GM10847 (cell line): ENCODE measurements around the gene SMIM11.
"Not testable (repeated sequence)": the region's sequence is repeated elsewhere in the genome, so short reads cannot be mapped to it uniquely, and the experiment has no call there.

Experiments
- POLR2A ChIP-seq: IDR thresholded peaks from 2 replicates; pipeline ENCODE4 v1.6.1; 2011; ENCODE audit not compliant: insufficient read length; ENCODE audit errors: extremely low read depth

The SMIM11 gene, protein sequence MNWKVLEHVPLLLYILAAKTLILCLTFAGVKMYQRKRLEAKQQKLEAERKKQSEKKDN

DNA sequence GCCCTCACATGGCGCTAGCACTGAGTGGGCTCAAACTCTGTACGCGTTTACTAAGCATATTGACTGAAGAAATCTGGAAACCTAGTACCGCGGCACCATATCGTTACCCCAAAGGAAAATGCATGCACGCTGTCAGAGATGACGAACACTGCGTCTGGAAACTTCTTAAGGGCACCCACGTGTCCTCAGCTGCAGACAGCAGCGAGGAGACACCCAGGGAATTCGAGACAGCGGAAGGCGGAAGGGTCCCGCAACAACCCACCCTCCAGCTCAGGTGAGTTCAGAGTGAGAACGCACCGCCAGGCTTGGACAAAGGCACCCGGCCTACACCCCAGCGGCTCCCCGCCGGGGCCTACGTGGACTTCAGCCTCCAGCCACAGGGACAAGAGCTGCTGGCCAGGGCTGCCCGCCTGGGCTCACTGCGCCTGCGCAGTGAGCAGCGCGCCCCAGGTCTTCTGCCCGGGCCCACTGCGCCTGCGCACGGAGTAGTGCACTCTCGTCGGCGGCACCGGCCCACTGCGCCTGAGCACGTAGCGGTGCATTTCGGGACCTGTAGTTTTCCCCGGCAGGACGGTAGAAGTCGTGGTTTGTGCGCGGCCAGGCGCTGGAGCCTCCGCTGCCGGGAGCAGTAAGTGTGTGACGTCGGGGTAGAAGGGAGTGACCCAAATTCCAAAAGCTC, at the start of gene SMIM11:
SMIM11 (plus strand) TSS at position 568 of the 679 bp plus-strand sequence. CDS start 3,998 bp downstream, outside the sequence.
- TF ChIP-seq POLR2A, result not testable (repeated sequence)

DNA sequence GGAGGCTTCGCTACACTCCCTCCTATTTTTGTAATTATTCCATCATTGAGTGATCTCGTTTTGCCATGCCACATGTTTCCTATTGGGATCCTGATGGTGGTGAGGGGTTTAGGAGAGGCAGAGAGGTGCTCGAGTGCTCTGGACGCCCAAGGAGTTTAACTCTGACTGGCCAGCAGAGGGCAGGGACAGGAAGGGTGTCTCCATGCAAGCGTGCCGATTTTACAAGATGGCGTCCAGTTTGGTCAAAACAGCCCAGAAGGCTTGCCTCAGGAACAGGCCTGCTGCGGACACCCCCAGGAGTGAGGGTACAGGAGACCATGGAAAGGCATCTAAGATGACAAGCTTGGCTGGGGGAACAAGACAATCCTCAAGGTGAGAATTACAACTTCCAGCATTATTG, 45.3 kb upstream of the SMIM11 start:
- no peak for TF ChIP-seq POLR2A

DNA sequence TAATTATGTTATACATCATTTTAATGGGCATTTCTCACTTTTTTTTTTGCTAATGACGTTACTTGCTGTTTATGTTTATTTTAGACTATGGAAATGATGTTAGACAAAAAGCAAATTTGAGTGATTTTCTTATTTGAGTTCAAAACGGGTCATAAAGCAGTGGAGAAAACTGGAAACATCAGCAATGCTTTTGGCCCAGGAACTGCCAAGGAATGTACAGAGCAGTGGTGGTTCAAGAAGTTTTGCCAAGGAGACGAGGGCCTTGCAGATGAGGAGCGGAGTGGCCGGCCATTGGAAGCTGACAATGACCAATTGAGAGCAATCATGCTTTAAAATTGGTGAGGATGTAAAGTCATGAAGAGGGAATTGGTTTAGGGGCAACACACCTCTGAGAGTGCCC, 43.6 kb upstream of the SMIM11 start:
- no peak for TF ChIP-seq POLR2A

DNA sequence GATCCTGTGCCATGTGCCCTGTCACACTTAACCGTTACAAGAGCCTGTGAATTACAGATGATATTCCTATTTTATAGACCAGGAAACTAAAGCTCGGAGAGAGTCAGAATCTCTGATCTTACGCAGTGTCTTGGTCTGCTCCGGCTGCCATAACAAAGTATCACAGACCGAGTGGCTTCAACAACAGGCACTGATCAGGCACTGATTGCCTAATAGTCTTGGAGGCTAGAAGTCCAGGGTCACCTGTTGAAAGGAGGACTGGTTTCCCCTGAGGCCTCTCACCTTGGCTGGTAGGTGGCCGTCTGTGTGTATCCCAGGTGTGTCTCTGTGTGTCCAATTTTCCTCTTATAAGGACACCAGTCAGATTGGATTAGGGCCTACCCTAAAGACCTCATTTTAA, 43.0 kb upstream of the SMIM11 start:
- no peak for TF ChIP-seq POLR2A

DNA sequence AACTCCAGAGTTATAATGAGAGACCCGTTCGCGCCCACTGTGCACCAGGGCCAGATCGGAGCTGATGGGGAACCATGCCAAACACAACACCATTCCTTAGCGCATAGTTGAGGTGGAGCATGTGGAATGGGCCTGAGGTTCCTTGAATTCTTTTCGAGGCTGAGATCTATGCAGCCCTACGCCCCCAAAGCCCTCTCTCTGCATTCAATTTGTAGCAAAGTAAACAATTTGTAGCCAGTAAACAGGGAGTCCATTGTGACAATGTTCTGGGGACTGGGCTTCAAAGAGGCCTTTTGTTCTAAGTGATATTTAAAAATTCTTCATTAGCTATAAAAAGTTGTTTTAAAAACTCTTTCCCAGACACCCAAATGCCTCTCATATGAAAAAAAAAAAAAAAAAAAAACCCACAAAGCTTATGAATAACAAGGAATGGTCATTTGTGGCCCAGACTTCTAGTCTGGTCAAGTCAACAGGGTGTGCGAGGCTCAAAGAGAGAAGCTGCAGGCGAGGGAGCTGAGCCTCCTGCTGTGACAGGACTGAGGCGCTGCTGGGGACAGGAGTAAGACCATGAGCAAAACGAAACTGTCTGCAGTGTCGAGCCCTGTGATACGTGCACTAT, 42.1 kb upstream of the SMIM11 start:
- TF ChIP-seq POLR2A, result no peak

DNA sequence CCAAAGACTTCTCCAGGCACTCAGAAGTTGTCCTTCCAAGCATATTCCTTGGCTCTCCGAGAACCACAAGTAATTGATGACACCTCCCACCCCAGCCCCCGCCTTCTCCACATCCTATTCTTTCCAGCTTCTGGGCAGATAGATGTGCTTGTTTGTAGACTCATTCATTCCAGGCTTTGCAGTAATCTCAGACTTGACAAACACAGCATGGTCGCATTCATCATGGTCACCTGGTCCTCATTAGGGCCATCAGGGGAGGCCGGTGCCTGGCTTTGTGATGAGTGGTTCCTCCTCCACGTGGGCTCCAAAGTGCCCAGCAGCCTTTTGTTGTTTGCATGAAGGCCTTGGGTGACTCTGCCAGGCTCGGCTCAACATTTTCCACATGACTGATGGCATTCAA, 40.0 kb upstream of the SMIM11 start:
- TF ChIP-seq POLR2A, result no peak

DNA sequence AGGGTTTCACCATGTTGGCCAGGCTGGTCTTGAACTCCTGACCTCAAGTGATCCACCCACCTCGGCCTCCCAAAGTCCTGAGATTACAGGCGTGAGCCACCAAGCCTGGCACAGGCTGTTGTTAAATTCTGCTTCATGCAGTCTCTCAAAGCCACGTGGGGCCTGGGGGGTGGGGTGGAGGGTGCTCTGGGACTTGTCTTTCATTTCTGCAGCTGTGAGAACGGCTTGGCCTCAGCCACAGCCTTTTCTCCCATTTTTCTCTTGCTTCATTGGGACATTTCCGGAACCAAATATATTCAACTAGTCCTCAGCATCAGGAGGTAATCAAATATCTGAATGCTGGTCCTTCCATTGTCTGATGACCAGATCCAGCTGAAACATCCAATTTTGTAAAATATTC, 39.1 kb upstream of the SMIM11 start:
- no peak for TF ChIP-seq POLR2A

DNA sequence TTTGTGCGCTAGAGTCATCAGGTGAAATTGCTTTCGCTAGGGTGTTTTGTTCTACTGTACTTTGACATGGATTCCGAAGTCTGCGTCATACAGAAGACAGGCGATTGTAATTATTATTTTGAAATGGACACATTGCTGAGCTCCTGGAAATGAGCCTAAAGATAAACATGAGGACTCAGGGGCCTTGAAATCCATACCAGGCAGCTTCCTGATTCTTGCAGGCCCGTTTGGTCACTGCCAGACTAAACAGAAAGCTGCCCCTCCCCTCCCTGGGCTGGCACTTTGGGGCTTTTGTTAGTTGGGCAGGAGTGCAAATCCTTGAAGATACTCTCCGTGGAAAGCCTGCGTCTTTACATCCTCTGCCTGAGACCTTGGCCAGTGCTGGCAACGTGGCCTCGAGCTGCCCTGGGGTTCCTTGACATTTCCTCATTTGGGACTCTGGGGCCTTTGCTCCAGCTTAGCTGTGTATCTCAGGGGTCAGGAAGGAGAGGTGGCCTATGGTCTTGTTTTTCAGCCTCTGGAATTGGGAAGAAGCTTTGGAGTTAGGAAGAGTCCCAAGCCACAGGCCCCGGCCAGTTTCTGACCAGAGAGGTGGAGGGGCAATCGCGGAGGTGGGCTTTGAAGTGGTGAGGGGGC, 38.4 kb upstream of the SMIM11 start:
- no peak for TF ChIP-seq POLR2A

DNA sequence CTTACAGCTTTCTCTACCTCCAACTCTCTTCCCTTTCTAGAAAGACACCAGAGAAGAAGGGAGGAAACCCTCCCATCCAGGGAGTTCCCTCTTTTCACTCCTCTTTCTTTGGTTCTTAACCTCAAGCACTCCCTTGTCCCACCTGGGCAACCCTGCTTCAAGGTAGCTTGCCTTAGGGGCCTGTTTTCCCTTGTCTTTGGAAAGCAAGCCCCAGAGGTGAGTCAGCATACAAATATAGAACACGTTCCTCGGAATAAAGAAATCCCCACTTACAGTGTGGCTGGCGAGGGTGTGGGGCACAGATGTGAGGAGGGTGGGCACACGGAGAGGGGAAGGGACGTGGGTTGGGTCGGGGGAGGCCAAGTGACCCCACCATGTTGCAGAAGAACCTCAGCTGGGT, 37.6 kb upstream of the SMIM11 start:
- no peak for TF ChIP-seq POLR2A

DNA sequence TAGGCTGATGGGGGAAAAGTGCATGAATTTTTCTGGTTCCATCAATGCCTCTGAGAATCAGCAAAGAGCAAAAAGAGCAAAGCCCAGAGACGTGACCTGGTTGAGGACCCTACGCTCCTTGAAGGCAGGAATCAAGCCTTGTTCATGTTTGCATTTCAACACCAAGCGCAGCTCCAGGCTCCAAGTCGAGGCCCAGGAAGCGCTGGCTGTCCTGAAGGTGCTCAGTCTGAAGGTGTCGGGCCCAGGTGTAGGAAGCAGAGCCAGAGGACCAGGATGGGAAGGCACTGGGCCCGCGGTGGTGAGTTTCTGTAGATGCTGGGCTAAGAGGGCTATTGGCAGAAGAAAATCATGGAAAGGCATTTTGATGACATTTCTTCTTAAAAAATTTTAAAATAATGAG, 37.1 kb upstream of the SMIM11 start:
- no peak for TF ChIP-seq POLR2A

DNA sequence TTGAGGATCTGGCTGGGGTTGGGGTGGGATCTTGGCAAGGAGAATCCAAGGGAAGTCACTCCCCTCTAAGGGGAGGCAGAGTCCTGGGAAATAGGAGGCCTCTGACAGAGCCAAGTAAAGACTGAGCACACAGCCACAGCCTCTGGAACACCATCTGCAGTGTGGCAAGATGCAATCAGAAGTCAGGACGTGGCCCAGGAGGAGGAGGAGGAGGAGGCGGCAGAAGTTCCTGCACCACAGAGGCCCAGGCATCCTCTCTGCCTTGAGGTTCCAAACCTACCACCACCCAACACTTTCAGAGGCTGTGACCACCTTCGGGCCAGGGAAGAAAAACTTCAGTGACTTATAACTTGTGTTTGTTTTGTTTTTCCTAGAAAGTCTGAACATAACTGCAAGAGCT, 35.2 kb upstream of the SMIM11 start:
- no peak for TF ChIP-seq POLR2A

DNA sequence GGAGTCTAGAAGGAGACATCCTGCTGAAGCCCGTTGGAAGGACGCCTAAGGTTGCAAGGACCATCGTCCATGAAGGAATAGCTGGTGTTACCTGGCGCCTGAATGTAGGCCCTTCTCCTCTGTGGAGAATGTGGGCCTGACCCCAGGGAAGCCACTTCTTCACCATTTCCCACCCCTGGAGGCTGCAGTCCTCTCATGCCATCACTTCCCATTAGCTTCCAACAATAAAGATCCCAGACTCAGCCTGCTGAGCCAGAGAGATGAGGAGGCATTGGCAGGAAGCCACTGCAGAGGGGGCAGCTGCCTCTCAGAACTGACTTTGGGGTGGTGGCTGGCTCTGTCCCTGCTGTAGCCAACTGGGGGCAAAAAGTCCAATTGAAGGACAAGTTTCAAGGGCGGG, 32.8 kb upstream of the SMIM11 start:
- no peak for TF ChIP-seq POLR2A

DNA sequence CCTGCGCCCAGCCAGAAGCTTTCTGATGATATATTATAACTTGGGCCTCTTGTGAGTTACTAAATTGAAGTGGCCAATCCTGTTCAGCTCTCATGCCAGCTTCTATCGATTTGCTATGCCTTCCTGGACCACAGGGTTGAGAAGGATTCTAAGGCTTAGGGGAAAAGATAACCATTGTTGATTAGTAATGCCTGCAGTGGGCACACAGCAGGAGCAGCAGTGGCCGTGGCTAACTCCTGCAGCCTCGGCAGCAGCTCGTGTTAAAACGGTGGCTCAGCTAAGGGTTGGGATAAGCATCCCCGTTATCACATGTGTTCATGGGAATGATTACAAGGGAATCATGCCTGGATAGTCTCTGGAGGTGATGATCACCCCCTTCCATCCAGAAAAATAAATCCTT, 32.0 kb upstream of the SMIM11 start:
- TF ChIP-seq POLR2A, result no peak

DNA sequence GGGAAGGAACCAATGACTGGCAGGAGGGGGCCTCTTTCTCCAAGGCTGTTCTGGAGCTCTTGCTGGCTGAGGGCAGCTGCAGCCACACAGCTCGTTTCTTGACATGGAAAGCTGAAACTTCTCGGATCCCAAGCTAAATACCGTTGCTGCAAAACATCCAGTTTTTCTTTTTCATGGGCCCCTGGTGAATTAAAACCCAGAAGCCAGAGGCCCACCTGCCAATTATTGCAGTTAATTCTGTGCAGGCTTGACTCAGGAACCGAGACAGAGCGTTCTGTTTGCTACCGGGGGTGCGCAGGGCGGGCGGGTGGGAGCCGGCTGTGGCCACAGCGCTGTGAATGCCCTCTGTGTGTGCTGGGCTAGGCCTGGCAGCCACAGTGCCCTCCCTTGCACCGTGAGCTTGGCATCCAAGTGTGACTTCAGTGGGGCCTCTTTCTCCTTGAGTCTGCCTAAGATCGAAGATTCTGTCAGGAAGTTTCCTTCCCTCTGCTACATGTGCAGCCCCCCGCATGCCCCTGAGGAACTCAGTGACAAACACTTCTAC, 31.4 kb upstream of the SMIM11 start:
- TF ChIP-seq POLR2A, result no peak

DNA sequence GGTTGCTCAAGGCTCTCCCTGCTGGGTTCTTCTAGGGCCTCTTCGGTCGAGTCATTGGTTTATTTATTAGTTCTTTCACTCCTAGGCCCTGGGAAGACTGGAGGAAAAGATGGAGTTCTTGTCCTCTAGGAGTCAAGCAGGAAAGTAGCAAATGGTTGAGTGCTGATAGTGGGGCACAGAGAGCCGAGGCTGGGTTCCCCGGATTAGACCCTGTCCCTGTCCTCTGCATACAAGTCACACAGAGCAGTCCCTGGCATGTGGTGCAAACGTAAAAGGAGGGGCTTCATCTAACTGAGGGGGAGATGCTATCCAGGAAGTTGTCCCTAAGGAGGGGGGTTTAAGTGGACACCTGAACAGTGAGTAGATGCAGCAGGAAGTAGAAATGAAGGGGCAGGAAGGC, 30.7 kb upstream of the SMIM11 start:
- TF ChIP-seq POLR2A, result no peak
